Gastrocnemius medialis (tissue), 4 donors: ENCODE measurements around the gene THRA. TPM values are rescaled to one million over a fixed set of nuclear protein-coding genes. Genes with fewer than 3 reads are reported as not detected.

Source experiments
- ATAC-seq, 2 donors: fragments of 150-250 bp; one replicate each; pipeline ENCODE4 v1.9.1; 2016
- DNase-seq, 2 donors: peaks; one replicate each; pipeline ENCODE4 v3.0.0-alpha.2; 2019
- H3K27ac ChIP-seq, 4 donors: fragments of 200-600 bp; sonication (generic); 1 replicate in 1 of 4; 2 replicates in 3 of 4; pipeline ENCODE4 v1.5.1; 2016 to 2018; ENCODE audit warnings: mild to moderate bottlenecking in 2 of 4, moderate library complexity in 1 of 4
- H3K27me3 ChIP-seq, 3 donors: fragments of 200-600 bp; sonication (generic) in 2 of 3; 1 replicate in 1 of 3; 2 replicates in 2 of 3; pipeline versions ENCODE4 v1.5.1 to v1.6.0; 2016 to 2019; ENCODE audit warnings: mild to moderate bottlenecking in 1 of 3, moderate library complexity in 1 of 3
- H3K36me3 ChIP-seq, 2 donors: fragments of 200-600 bp; sonication (generic) in 1 of 2; one replicate each; pipeline ENCODE4 v1.5.1; 2017 to 2018
- H3K4me1 ChIP-seq, 2 donors: fragments of 200-600 bp; sonication (generic) in 1 of 2; one replicate each; pipeline ENCODE4 v1.5.1; 2016 to 2017; ENCODE audit warnings: mild to moderate bottlenecking in 2 of 2
- H3K4me3 ChIP-seq, 4 donors: fragments of 200-600 bp; sonication (generic) in 3 of 4; 1 replicate in 1 of 4; 2 replicates in 3 of 4; pipeline ENCODE4 v1.5.1; 2016 to 2019; ENCODE audit warnings: mild to moderate bottlenecking in 2 of 4
- H3K9me3 ChIP-seq, 3 donors: fragments of 200-600 bp; sonication (generic) in 2 of 3; 1 replicate in 1 of 3; 2 replicates in 2 of 3; pipeline ENCODE4 v1.5.1; 2016 to 2019
- CTCF ChIP-seq, 5 experiments: fragments of 450-650 bp in 3 of 5; fragments of 200-600 bp in 2 of 5; sonication (generic) in 2 of 5; IDR thresholded peaks in 4 of 5; conservative IDR thresholded peaks in 1 of 5; 1 replicate in 4 of 5; 2 replicates in 1 of 5; pipeline ENCODE4 v1.5.1; 2016 to 2019; ENCODE audit warnings: antibody characterized with exemption in 5 of 5, mild to moderate bottlenecking in 3 of 5, moderate library complexity in 3 of 5
- POLR2A ChIP-seq, 2 donors: fragments of 450-650 bp; IDR thresholded peaks; one replicate each; pipeline ENCODE4 v1.6.1; 2017; ENCODE audit warnings: antibody characterized with exemption in 2 of 2, mild to moderate bottlenecking in 2 of 2, moderate library complexity in 2 of 2
- in situ Hi-C, 4 donors: fragments of 200-750 bp; cut with MboI; loops; one replicate each; pipeline versions ENCODE4 v1.15.0 to v1.8.0; 2017; ENCODE audit warnings: low sequenced_read_pairs in 4 of 4
- intact Hi-C: fragments of 100-400 bp; cut with DNase I; formaldehyde crosslinking; loops from one replicate; pipeline ENCODE4 v1.15.1; 2023; ENCODE audit warnings: low total_unique reads
- total RNA-seq, 4 donors: library from RNA; depleted of rRNA; stranded (reverse); fragments of >200 nt; gene quantifications; one replicate each; pipeline versions ENCODE4 v1.1.0 to v1.2.3, GENCODE V29; 2016

The THRA gene
- total RNA-seq, 4 donors from 2014 or later: 42.2 to 71.6 (median 48.2) TPM

- intact Hi-C loops: no loop called here
- no peak for DNase-seq
Measured at GRCh38 chr17:40035162-40035559, 27.6 kb upstream of the THRA start.

GRCh38 chr17:40038882-40039513, 23.8 kb upstream of the THRA start:
- ATAC-seq (peak; percentile 99), DNase-seq (peak; percentile 82 to 92)
- TF ChIP-seq CTCF (IDR thresholded peaks at IDR 0.05 in 4 of 5, conservative IDR thresholded peaks at IDR 0.05 in 1 of 5) (peak; percentile 63 to 82 (median 78)), POLR2A (IDR thresholded peaks at IDR 0.05) (no peak)
- Histone ChIP-seq H3K27me3 (no peaks in the 10 kb centered on the region), H3K4me3 (no peak overlapping the region), H3K36me3 (peaks cover 0 to 34% of the 10 kb centered on the region in 2 donors), H3K9me3 (no peaks in the 10 kb centered on the region), H3K27ac (peak overlapping the region; percentile 78 to 85 (median 80)), H3K4me1 (peaks cover 16 to 26% of the 10 kb centered on the region in 2 donors)
- intact Hi-C loops: no loop called here
- in situ Hi-C loops: loop anchor here in 1 of 4 donors (25.0 kb wide), 1 partner anchor 123 kb away; no protein-coding TSS in a partner anchor

More at GRCh38 chr17:40035162-40035559, 27.6 kb upstream of the THRA start:
- in situ Hi-C loops: loop anchor here in 1 of 4 donors (25.0 kb wide), 1 partner anchor 127 kb away; no protein-coding TSS in a partner anchor
- H3K27me3 ChIP-seq: no peaks in the 10 kb centered on the region
- TF ChIP-seq CTCF (IDR thresholded peaks at IDR 0.05 in 4 of 5, conservative IDR thresholded peaks at IDR 0.05 in 1 of 5): peak in 4 of 5 experiments; percentile 36 to 47 (median 40)
- no peak for TF ChIP-seq POLR2A (IDR thresholded peaks at IDR 0.05)
- peak overlapping the region in 1 of 4 donors; percentile 22 for H3K27ac ChIP-seq
- peaks cover 36 to 48% of the 10 kb centered on the region in 2 donors for H3K4me1 ChIP-seq
- H3K4me3 ChIP-seq: no peak overlapping the region
- no peaks in the 10 kb centered on the region for H3K9me3 ChIP-seq
- H3K36me3 ChIP-seq: peaks cover 0 to 59% of the 10 kb centered on the region in 2 donors
- ATAC-seq: no peak

- in situ Hi-C loops (loop anchor here in 2 of 4 donors (10.0 to 25.0 kb wide), 2 partner anchors 121 to 124 kb away; no protein-coding TSS in a partner anchor), intact Hi-C loops (no loop called here)
- no peaks in the 10 kb centered on the region for H3K27me3 ChIP-seq
- TF ChIP-seq POLR2A (IDR thresholded peaks at IDR 0.05) (no peak), CTCF (IDR thresholded peaks at IDR 0.05 in 4 of 5, conservative IDR thresholded peaks at IDR 0.05 in 1 of 5) (no peak)
- H3K4me1 ChIP-seq: peaks cover 13 to 16% of the 10 kb centered on the region in 2 donors
- H3K4me3 ChIP-seq: no peak overlapping the region
- H3K36me3 ChIP-seq: peaks cover 0 to 21% of the 10 kb centered on the region in 2 donors
- H3K27ac ChIP-seq: no peak overlapping the region
- ATAC-seq (no peak), DNase-seq (no peak)
- no peaks in the 10 kb centered on the region for H3K9me3 ChIP-seq
Measured at GRCh38 chr17:40041196-40041595, 21.6 kb upstream of the THRA start.

GRCh38 chr17:40056379-40057015, 6.3 kb upstream of the THRA start:
- H3K27me3 ChIP-seq: no peaks in the 10 kb centered on the region
- intact Hi-C loops (no loop called here), in situ Hi-C loops (no loop called here)
- H3K9me3 ChIP-seq: no peaks in the 10 kb centered on the region
- no peak for ATAC-seq
- peaks cover 4 to 16% of the 10 kb centered on the region in 2 donors for H3K4me1 ChIP-seq
- no peak overlapping the region for H3K4me3 ChIP-seq
- peaks cover 0 to 18% of the 10 kb centered on the region in 2 donors for H3K36me3 ChIP-seq
- TF ChIP-seq POLR2A (IDR thresholded peaks at IDR 0.05) (no peak), CTCF (IDR thresholded peaks at IDR 0.05 in 4 of 5, conservative IDR thresholded peaks at IDR 0.05 in 1 of 5) (no peak)
- no peak overlapping the region for H3K27ac ChIP-seq
- DNase-seq: no peak
